ENCODE results near the gene HCAR3.

DNA sequence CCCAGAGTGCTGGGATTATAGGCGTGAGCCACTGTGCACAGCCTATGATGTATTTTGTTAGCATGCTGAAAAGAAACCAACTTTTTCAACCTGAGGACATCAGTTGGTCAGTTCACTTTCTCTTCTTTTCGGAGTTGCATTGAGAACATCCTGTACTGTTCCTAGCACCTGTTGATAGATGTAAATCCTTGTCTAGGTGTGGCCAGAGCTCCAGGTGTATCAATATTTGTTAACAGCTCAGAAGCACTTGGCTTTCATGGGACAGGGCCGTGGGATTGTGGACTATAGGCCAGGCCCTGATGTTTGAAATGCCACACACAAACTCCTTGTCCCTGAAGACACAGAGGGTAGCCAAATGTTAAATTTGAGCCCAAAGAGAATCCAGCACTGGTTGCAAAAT lies 28.3 kb downstream of the HCAR3 start:
- TF ChIP-seq SUZ12 (IDR thresholded peaks at IDR 0.05; ENCODE audit: extremely low read depth, insufficient read depth, insufficient read length) (no peak), ZNF274 (IDR thresholded peaks at IDR 0.05; ENCODE audit: low read depth, low read length) (no peak), YY1 (IDR thresholded peaks at IDR 0.05; ENCODE audit: insufficient read depth, insufficient read length) (no peak)
